HG03378 (cell line): ENCODE data around the gene NOD1.

Experiments
- ATAC-seq: cut with Tn5 transposase; IDR thresholded peaks from one replicate; pipeline ENCODE4 v1.9.1; 2021; ENCODE audit warnings: mild to moderate bottlenecking, moderate library complexity; ENCODE audit not compliant: unreplicated experiment

NOD1 gene

GRCh38 chr7:30470771-30471170 is 7.8 kb downstream of the NOD1 start:
- ATAC-seq: no peak

DNA sequence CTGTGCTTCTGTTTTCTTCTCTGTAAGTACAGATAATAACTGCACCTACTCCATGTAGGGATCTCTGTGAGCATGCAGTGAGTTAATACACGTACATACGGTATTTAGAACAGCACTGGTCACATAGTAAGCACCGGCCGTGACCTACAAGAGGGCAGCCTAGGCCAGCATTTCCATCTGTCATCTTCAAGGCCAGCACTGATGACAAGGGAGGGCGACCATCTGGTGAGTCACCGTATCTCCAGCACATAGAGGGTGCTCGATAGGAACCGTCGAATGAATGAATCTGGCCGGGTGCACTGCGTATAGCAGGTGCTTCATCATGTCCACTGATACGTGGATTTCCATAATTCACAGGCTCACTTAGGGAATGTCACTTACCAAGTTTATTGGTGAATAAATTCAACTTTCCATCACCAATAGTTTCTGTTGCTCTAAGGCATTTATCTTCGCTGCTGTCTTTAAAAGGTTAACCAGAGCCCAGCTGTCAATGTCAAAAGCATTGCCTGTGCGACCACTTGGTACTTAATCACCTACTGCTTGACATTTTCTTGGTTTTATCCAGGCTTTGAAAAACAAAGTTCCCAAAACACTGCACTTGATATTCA is 8.3 kb downstream of the NOD1 start:
- ATAC-seq: no peak

- no peak for ATAC-seq
These were observed 9.3 kb downstream of the NOD1 start for GRCh38 chr7:30469303-30469702.

DNA sequence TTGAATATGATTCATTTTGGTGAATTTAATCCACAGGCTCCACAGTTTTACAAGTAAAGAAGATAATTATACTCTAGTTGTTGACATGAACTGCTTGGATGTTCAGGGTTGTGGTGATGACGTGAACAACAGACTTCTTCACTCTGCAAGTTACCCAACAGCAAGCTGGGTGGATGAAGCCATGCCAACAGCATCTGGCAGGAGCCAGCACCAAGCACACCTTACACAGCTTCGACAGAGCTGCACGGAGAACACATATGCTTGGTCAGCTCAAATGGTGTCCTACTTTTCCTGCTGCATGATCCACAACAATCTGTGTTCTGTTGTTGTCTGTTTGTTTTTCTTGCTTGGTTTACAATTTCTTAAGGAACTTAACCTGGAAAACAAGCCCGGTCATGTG is 9.8 kb downstream of the NOD1 start:
- no peak for ATAC-seq

DNA sequence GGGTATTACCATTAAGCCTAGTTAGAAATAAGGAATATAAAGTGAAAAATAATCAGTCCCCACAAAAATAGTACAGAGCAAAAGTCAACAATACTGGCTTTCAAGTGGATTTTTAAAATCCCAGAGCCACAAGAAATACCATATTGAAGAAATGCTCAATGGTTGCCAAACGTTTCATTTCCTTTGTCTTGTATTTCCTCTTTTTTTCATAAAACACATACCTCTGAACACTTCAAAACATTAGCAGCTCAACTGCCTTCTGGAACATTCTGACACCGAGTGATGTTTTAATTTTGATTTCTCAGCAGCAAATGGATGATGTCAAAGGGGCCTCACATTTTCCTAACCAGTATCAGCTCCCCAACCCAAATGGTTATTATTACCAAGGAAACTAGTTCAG is 10.5 kb downstream of the NOD1 start:
- no peak for ATAC-seq

- ATAC-seq: no peak
These were observed 11.3 kb downstream of the NOD1 start for GRCh38 chr7:30467271-30467670.

GRCh38 chr7:30466266-30466665 is 12.3 kb downstream of the NOD1 start:
- ATAC-seq: no peak

DNA sequence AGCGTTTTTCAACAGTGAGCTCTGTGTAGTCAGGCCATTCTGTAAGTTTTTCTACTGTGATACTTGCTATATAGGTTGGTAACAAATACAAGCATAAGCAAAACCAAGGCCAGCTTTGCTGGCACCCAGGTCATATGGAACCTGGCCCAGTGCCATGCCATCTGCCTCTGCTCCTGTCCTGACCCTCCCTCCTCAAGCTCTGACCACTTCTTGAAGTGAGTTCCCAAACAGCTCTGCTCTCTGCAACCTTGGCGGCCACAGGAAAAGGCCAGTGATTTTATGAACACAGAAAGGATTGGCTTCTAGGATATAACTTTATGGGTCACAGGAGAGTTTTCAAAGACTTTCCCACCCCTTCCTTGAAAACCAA is 12.8 kb downstream of the NOD1 start:
- no peak for ATAC-seq

GRCh38 chr7:30465046-30465810 is 13.4 kb downstream of the NOD1 start:
- ATAC-seq: no peak

DNA sequence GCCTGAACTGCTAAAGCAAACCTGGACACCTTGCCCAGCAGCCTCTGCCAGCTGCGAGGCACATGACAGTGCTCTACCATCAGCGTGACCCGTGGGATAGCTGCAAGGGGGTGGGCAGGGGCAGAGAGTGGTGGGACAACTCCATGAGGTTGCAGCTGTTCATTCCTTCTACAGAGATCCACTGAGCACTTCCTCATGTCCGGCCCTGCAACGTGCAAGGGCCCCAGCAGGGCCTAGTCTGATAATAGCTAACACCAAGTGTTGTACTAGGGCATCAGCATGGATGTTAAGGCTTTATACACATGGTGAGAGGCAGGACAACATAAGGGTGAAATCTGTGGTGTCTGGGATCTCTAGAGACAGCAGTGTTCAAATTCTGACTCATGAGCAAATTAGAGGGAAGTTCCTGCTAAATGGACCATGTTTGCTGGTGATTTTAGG is 14.3 kb downstream of the NOD1 start:
- ATAC-seq: peak; percentile 62

- ATAC-seq: peak; percentile 62
These were observed 15.0 kb downstream of the NOD1 start for GRCh38 chr7:30463405-30464145.

DNA sequence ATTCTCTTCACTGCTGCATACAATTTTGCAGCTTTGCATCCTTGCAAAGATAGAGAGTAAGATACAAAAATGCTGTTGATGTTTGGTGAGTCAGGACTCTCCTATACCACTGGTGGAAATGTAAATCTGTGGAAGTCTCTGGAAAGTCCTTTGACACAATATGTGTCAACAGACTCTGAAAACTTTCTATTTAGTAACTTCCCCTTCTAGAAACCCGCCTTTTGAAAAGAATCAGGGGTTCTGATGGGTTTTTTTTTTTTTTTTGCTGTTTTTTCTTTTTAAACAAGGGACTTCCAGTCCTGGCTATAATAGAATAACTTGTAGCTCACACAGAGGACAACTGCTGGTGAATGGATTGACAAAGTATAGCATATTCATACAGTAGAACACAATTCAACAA is 16.4 kb downstream of the NOD1 start:
- no peak for ATAC-seq

DNA sequence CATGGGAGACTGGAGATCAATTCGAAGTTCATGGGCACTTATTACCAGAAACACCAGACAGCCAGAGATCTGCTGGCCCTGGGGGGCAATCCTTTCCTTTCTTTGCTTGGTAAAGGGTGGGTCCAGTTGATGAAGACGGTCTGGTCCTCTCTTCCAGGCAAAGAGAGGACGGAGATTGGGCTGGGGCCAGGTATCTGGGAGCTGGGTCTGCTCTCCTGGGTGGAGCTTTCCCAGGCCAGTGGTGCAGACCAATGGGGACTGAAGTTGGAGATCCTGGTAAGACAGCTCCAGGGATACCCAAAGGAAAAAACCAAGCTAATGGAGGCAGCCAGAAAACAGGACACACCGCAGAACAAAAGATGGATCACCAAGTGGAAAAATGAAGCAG is 18.3 kb downstream of the NOD1 start:
- no peak for ATAC-seq

DNA sequence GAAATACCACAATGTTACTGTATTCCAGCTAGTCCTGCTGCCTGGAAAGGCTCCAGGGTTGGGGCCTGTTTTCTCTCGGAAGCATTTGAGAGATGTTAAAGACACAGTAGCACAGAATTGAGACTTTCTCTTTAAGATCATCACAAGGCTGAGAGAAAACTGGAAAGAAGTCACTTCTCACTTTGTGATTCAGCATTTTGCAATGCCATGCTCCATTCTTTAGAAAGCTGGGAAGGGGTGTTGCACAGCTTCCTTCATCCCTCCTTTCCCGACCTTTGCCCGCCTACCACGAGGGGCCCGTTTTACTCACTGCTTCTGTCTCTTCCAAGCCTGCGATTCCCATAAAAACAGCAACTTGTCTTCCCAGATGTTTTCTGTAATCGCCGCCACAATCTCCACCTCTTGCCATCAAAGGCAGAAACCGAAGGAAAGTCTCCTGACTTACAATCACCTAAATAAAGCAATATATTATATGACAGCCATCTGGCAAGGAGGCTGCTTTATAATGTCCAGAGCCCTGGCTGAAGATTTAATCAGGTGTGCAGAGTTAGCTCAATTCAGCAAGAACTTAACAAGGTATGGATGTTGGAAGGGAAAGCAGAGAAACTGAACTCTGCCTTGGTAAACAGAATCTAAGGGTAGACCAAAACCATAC is 18.9 kb downstream of the NOD1 start:
- no peak for ATAC-seq

- no peak for ATAC-seq
These were observed 20.3 kb downstream of the NOD1 start for GRCh38 chr7:30458311-30458710.

DNA sequence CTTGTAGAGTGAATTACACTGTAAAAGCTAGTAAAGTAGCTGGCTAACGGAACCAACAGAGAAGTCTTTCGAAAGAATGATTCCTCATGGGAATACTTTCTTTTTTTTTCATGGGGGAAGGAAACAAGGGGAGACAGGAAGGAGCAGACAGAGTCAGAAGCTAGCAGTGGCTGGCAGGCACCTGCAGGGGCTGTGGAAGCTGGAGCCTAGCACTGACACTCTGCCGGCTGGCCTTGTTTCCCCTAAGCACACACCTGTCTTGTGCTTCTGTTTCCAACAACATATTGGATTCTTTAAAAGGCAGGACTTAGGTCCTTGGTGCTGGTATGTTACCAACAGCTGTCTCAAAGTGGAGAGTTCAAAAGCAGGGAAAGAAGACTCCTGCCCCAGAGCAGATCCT is 24.7 kb downstream of the NOD1 start:
- no peak for ATAC-seq

- no peak for ATAC-seq
These were observed 25.6 kb downstream of the NOD1 start for GRCh38 chr7:30453016-30453415.

DNA sequence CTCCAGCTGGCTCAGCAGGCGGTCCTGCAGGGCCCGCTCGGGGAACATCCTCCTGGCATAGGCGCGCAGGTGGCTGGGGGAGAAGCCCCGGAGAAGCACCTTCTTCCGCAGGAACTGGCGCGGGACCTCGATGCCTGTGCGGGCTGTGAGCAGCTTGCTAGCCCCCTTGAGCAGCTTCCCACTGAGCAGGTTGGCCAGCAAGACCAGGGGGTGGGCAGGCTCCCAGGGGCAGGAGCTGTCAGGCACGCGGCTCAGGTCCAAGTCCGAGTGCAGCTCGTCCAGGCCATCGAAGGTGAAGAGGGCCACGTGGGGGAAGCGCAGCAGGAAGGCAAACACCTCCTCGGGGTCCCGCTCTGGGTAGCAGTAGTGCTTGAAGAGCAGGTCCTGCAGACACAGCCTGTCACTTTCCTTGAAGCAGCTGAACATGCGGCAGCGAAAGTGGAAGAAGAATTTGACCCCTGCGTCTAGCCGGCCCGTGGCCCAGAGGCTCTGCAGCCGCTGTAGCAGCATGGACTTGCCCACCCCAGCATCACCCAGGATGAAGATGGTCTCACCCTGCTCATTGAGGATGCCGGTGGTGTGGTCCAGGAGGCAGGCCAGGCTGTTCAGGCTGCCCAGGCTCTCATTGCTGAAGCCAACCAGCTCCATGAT is 26.2 kb downstream of the NOD1 start:
- ATAC-seq: no peak

GRCh38 chr7:30451539-30452279 is 26.9 kb downstream of the NOD1 start:
- ATAC-seq: no peak

GRCh38 chr7:30450983-30451497 is 27.5 kb downstream of the NOD1 start:
- no peak for ATAC-seq
